Measurements from ENCODE around the gene SCGB2A2. TPM values are rescaled to one million over a fixed set of nuclear protein-coding genes. Genes with fewer than 3 reads are reported as not detected.

SCGB2A2 gene
- total RNA-seq, 1 experiment from 2014 or later = not detected

DNA sequence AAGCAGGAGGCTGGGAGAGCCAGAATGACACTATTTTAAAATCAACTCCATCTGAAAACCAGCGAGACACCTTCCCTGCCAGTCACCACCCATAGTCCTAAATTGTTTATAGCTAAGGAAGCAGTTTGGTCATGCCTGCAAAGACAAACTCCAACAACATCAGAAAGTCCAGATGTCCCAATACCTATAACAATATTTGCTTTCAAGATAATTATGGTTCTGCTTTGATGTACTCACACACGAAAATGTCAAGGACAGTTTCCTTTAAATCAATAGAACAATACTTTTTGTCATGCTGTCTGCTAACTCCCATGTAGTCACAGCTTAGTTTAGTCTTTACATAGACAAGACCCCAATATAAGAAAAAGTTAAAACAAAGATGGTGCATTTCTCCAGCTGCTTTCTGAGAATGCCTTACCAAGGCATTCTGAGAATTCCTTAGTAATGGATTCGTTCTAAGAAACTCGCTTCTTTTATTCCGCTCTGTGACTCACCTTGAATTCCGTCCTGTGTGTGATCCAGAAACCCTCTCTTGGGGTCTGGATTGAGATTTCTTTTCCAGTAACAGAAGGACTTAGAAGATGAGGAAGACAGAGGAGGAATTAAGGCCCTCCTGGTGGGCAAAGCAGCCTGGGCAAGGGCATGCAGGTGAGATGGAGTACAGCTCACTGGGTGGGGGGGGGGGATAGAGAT lies 9.6 kb upstream of the SCGB2A2 start:
- POLR2A ChIA-PET = no interaction called here
- ATAC-seq (no peak), DNase-seq (ENCODE audit: low spot score) (no peak)
- Mint-ChIP-seq H3K4me1 (peaks cover 14% of the 10 kb centered on the region; the same call in 1 of the 2 replicates), H3K27me3 (ENCODE audit: low read depth) (peaks cover 5% of the 10 kb centered on the region), H3K27ac (no peak overlapping the region), H3K9me3 (peaks cover 7% of the 10 kb centered on the region), H3K4me3 (no peak overlapping the region), H3K36me3 (no peaks in the 10 kb centered on the region)
- CTCF ChIA-PET = interaction anchor here (0.5 to 1.1 kb wide), 3 partner anchors 9 to 81 kb away, joined by 3 to 4 read pairs (median 4); partner anchors contain the start of gene SCGB2A2
- TF ChIP-seq KAT7 (CRISPR knock-in tag; IDR thresholded peaks at IDR 0.05; ENCODE audit: borderline replicate concordance) (no peak), GABPB1 (CRISPR knock-in tag; IDR thresholded peaks at IDR 0.05) (peak; percentile 76)

DNA sequence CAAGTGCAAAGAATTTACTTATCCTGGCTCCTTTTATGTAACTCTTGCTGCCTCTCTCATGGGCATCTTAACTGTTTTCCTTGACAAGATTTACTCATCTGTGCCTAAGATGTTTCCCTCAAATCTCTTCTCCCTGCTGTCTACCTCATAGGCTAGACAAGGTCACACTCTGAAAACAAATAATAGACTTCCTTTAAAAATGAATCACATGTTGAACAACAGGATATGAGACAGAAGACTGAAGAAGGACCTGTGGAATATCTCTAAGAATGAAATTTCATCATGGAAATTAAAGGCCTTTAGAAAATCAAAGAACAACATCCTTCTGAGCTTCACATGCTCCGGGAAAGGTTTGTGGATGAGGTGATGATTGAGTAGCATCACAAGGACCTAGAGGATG lies 6.0 kb upstream of the SCGB2A2 start:
- peaks cover 14% of the 10 kb centered on the region; the same call in 1 of the 2 replicates for H3K4me1 Mint-ChIP-seq
- ChIA-PET POLR2A (interaction anchor here (0.6 kb wide), 1 partner anchor 79 kb away, joined by 3 read pairs; no protein-coding TSS in a partner anchor), CTCF (interaction anchor here (0.8 kb wide), 1 partner anchor 47 kb away, joined by 4 read pairs; no protein-coding TSS in a partner anchor)
- H3K27ac Mint-ChIP-seq = no peak overlapping the region
- H3K4me3 Mint-ChIP-seq = no peak overlapping the region
- no peak for DNase-seq (ENCODE audit: low spot score)
- no peak for ATAC-seq
- no peaks in the 10 kb centered on the region for H3K36me3 Mint-ChIP-seq
- H3K27me3 Mint-ChIP-seq (ENCODE audit: low read depth) = no peaks in the 10 kb centered on the region
- H3K9me3 Mint-ChIP-seq = peaks cover 3% of the 10 kb centered on the region; the same call in 1 of the 2 replicates
- TF ChIP-seq, protein P1, sequence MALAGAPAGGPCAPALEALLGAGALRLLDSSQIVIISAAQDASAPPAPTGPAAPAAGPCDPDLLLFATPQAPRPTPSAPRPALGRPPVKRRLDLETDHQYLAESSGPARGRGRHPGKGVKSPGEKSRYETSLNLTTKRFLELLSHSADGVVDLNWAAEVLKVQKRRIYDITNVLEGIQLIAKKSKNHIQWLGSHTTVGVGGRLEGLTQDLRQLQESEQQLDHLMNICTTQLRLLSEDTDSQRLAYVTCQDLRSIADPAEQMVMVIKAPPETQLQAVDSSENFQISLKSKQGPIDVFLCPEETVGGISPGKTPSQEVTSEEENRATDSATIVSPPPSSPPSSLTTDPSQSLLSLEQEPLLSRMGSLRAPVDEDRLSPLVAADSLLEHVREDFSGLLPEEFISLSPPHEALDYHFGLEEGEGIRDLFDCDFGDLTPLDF (CRISPR knock-in tag; IDR thresholded peaks at IDR 0.05) = no peak
- TF ChIP-seq, protein P2, sequence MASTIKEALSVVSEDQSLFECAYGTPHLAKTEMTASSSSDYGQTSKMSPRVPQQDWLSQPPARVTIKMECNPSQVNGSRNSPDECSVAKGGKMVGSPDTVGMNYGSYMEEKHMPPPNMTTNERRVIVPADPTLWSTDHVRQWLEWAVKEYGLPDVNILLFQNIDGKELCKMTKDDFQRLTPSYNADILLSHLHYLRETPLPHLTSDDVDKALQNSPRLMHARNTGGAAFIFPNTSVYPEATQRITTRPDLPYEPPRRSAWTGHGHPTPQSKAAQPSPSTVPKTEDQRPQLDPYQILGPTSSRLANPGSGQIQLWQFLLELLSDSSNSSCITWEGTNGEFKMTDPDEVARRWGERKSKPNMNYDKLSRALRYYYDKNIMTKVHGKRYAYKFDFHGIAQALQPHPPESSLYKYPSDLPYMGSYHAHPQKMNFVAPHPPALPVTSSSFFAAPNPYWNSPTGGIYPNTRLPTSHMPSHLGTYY (CRISPR knock-in tag; IDR thresholded peaks at IDR 0.05) = no peak
- TF ChIP-seq ATF1 (CRISPR knock-in tag; IDR thresholded peaks at IDR 0.05) (no peak), NR2C2 (CRISPR knock-in tag; IDR thresholded peaks at IDR 0.05) (no peak), ZNF263 (CRISPR knock-in tag; IDR thresholded peaks at IDR 0.05; ENCODE audit: low read depth) (no peak), CREB1 (CRISPR knock-in tag; IDR thresholded peaks at IDR 0.05) (no peak), NFATC4 (CRISPR knock-in tag; IDR thresholded peaks at IDR 0.05) (no peak), ZNF121 (CRISPR knock-in tag; IDR thresholded peaks at IDR 0.05) (no peak), FOXP1 (CRISPR knock-in tag; IDR thresholded peaks at IDR 0.05; ENCODE audit: borderline replicate concordance) (no peak), OVOL2 (CRISPR knock-in tag; IDR thresholded peaks at IDR 0.05; ENCODE audit: borderline replicate concordance) (no peak), CREM (CRISPR knock-in tag; IDR thresholded peaks at IDR 0.05) (no peak)
- TF ChIP-seq, protein P3, sequence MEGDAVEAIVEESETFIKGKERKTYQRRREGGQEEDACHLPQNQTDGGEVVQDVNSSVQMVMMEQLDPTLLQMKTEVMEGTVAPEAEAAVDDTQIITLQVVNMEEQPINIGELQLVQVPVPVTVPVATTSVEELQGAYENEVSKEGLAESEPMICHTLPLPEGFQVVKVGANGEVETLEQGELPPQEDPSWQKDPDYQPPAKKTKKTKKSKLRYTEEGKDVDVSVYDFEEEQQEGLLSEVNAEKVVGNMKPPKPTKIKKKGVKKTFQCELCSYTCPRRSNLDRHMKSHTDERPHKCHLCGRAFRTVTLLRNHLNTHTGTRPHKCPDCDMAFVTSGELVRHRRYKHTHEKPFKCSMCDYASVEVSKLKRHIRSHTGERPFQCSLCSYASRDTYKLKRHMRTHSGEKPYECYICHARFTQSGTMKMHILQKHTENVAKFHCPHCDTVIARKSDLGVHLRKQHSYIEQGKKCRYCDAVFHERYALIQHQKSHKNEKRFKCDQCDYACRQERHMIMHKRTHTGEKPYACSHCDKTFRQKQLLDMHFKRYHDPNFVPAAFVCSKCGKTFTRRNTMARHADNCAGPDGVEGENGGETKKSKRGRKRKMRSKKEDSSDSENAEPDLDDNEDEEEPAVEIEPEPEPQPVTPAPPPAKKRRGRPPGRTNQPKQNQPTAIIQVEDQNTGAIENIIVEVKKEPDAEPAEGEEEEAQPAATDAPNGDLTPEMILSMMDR (IDR thresholded peaks at IDR 0.05) = no peak
- TF ChIP-seq, protein P4, sequence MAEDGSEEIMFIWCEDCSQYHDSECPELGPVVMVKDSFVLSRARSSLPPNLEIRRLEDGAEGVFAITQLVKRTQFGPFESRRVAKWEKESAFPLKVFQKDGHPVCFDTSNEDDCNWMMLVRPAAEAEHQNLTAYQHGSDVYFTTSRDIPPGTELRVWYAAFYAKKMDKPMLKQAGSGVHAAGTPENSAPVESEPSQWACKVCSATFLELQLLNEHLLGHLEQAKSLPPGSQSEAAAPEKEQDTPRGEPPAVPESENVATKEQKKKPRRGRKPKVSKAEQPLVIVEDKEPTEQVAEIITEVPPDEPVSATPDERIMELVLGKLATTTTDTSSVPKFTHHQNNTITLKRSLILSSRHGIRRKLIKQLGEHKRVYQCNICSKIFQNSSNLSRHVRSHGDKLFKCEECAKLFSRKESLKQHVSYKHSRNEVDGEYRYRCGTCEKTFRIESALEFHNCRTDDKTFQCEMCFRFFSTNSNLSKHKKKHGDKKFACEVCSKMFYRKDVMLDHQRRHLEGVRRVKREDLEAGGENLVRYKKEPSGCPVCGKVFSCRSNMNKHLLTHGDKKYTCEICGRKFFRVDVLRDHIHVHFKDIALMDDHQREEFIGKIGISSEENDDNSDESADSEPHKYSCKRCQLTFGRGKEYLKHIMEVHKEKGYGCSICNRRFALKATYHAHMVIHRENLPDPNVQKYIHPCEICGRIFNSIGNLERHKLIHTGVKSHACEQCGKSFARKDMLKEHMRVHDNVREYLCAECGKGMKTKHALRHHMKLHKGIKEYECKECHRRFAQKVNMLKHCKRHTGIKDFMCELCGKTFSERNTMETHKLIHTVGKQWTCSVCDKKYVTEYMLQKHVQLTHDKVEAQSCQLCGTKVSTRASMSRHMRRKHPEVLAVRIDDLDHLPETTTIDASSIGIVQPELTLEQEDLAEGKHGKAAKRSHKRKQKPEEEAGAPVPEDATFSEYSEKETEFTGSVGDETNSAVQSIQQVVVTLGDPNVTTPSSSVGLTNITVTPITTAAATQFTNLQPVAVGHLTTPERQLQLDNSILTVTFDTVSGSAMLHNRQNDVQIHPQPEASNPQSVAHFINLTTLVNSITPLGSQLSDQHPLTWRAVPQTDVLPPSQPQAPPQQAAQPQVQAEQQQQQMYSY (CRISPR knock-in tag; IDR thresholded peaks at IDR 0.05) = no peak
- TF ChIP-seq, protein P5, sequence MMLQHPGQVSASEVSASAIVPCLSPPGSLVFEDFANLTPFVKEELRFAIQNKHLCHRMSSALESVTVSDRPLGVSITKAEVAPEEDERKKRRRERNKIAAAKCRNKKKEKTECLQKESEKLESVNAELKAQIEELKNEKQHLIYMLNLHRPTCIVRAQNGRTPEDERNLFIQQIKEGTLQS (CRISPR knock-in tag; conservative IDR thresholded peaks at IDR 0.05) = no peak
- TF ChIP-seq, protein P6, sequence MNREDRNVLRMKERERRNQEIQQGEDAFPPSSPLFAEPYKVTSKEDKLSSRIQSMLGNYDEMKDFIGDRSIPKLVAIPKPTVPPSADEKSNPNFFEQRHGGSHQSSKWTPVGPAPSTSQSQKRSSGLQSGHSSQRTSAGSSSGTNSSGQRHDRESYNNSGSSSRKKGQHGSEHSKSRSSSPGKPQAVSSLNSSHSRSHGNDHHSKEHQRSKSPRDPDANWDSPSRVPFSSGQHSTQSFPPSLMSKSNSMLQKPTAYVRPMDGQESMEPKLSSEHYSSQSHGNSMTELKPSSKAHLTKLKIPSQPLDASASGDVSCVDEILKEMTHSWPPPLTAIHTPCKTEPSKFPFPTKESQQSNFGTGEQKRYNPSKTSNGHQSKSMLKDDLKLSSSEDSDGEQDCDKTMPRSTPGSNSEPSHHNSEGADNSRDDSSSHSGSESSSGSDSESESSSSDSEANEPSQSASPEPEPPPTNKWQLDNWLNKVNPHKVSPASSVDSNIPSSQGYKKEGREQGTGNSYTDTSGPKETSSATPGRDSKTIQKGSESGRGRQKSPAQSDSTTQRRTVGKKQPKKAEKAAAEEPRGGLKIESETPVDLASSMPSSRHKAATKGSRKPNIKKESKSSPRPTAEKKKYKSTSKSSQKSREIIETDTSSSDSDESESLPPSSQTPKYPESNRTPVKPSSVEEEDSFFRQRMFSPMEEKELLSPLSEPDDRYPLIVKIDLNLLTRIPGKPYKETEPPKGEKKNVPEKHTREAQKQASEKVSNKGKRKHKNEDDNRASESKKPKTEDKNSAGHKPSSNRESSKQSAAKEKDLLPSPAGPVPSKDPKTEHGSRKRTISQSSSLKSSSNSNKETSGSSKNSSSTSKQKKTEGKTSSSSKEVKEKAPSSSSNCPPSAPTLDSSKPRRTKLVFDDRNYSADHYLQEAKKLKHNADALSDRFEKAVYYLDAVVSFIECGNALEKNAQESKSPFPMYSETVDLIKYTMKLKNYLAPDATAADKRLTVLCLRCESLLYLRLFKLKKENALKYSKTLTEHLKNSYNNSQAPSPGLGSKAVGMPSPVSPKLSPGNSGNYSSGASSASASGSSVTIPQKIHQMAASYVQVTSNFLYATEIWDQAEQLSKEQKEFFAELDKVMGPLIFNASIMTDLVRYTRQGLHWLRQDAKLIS (CRISPR knock-in tag; IDR thresholded peaks at IDR 0.05; ENCODE audit: borderline replicate concordance) = no peak
- TF ChIP-seq, protein P7, sequence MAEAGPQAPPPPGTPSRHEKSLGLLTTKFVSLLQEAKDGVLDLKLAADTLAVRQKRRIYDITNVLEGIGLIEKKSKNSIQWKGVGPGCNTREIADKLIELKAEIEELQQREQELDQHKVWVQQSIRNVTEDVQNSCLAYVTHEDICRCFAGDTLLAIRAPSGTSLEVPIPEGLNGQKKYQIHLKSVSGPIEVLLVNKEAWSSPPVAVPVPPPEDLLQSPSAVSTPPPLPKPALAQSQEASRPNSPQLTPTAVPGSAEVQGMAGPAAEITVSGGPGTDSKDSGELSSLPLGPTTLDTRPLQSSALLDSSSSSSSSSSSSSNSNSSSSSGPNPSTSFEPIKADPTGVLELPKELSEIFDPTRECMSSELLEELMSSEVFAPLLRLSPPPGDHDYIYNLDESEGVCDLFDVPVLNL (CRISPR knock-in tag; IDR thresholded peaks at IDR 0.05; ENCODE audit: borderline replicate concordance, low read depth) = no peak
- TF ChIP-seq, protein P8, sequence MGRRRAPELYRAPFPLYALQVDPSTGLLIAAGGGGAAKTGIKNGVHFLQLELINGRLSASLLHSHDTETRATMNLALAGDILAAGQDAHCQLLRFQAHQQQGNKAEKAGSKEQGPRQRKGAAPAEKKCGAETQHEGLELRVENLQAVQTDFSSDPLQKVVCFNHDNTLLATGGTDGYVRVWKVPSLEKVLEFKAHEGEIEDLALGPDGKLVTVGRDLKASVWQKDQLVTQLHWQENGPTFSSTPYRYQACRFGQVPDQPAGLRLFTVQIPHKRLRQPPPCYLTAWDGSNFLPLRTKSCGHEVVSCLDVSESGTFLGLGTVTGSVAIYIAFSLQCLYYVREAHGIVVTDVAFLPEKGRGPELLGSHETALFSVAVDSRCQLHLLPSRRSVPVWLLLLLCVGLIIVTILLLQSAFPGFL (CRISPR knock-in tag; IDR thresholded peaks at IDR 0.05; ENCODE audit: borderline replicate concordance) = no peak

All from WTC11 (cell line).